Measurements from ENCODE around the gene DBF4B. TPM values are rescaled to one million over a fixed set of nuclear protein-coding genes. Genes with fewer than 3 reads are reported as not detected.

Gene DBF4B
- total and polyA plus RNA-seq, 4 donors: 0.44 to 4.5 (median 1.0) TPM

DNA sequence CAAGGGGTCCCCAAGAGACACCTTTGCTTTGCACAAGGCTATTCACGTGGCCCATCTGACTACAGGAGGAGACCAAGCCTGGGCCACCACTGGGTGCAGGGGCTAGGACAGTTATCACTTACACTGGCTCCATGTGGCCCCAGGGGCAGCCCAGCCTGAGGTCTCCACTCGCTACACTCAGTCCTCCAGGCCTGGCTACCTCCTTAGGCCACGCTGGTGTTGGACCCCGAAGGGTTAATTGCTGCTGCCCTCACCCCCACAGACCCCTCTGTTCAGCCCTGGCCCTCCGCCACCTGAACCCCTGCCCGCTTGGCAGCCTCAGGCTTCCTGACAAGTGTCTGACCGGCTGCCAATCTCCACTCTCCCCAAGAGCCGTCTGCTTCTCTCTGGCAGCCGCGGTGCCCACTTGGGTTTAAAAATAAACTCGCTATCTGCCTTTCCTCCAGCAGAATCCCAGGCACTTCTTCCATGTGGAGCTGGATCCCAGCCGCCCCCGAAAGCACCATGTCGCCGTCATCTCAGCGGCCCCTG, 78.2 kb downstream of the DBF4B start:
- H3K27me3 ChIP-seq (ENCODE audit: control insufficient read depth in 4 of 4, insufficient read depth in 4 of 4, low read length in 3 of 4): no peaks in the 10 kb centered on the region
- TF ChIP-seq HNF4G (IDR thresholded peaks at IDR 0.05): no peak
- TF ChIP-seq, protein P1, sequence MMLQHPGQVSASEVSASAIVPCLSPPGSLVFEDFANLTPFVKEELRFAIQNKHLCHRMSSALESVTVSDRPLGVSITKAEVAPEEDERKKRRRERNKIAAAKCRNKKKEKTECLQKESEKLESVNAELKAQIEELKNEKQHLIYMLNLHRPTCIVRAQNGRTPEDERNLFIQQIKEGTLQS (IDR thresholded peaks at IDR 0.05): no peak
- no peak for TF ChIP-seq RAD21 (IDR thresholded peaks at IDR 0.05)
- TF ChIP-seq RXRA (IDR thresholded peaks at IDR 0.05): no peak
- TF ChIP-seq YY1 (IDR thresholded peaks at IDR 0.05): no peak
- no peak for TF ChIP-seq FOXA1 (IDR thresholded peaks at IDR 0.05)
- TF ChIP-seq TAF1 (conservative IDR thresholded peaks at IDR 0.05): no peak
- no peak for TF ChIP-seq NR2F2 (IDR thresholded peaks at IDR 0.05)
- no peak for TF ChIP-seq FOXA2 (IDR thresholded peaks at IDR 0.05)
- TF ChIP-seq, protein P2, sequence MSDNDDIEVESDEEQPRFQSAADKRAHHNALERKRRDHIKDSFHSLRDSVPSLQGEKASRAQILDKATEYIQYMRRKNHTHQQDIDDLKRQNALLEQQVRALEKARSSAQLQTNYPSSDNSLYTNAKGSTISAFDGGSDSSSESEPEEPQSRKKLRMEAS (IDR thresholded peaks at IDR 0.05): no peak
- WGBS: 65% methylated on average over 16 of the region's 16 CpGs
- no peak for DNase-seq (ENCODE audit: low spot score)
- H3K27ac ChIP-seq (ENCODE audit: low read depth in 1 of 2, low read length in 2 of 2): no peak overlapping the region
- H3K4me3 ChIP-seq (ENCODE audit: low read depth in 1 of 3, low read length in 3 of 3): no peak overlapping the region
- H3K36me3 ChIP-seq (ENCODE audit: control insufficient read depth in 4 of 4, insufficient read depth in 3 of 4, low read depth in 1 of 4, low read length in 3 of 4): no peaks in the 10 kb centered on the region
- H3K9ac ChIP-seq (ENCODE audit: low read depth in 1 of 2, low read length in 2 of 2): no peak overlapping the region
- H3K9me3 ChIP-seq (ENCODE audit: control insufficient read depth in 4 of 4, low read length in 3 of 4): no peaks in the 10 kb centered on the region
- no peaks in the 10 kb centered on the region for H3K4me1 ChIP-seq (ENCODE audit: control insufficient read depth in 4 of 4, insufficient read depth in 4 of 4, low read length in 3 of 4)

DNA sequence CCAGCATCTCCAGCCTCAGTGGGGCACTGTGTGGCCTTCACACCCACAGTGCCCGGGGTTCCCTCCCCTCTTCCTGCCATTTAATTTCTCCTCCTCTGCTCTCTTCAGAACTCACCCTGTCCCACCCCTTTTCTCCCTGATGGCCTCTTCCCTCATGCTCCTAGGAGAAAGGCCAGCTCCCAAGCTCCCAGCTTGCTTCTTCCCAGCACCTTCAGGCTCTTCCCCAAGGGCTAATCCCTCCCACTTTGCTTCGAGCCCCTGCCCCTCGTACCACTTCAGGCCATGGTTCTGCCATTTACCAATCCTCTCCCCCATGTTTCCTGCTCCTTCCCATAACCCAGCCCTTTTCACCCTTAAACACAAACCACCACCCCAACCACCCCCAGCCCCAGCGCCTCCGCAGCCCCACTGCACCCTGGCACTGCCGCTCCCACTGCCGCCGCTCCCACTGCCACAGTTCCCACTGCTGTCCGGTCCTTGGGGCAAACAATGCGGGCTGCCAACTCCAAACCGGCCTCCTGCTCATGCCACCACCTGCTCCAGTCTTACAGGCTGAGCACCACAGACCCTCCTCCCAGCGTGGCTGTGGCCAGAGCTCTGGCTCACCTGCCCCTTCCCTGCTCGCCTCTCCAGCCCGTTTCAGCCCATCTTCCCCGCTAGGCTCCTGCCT, 78.9 kb downstream of the DBF4B start:
- Histone ChIP-seq H3K9ac (ENCODE audit: low read depth in 1 of 2, low read length in 2 of 2) (no peak overlapping the region), H3K27me3 (ENCODE audit: control insufficient read depth in 4 of 4, insufficient read depth in 4 of 4, low read length in 3 of 4) (no peaks in the 10 kb centered on the region), H3K4me1 (ENCODE audit: control insufficient read depth in 4 of 4, insufficient read depth in 4 of 4, low read length in 3 of 4) (no peaks in the 10 kb centered on the region), H3K4me3 (ENCODE audit: low read depth in 1 of 3, low read length in 3 of 3) (no peak overlapping the region), H3K27ac (ENCODE audit: low read depth in 1 of 2, low read length in 2 of 2) (no peak overlapping the region), H3K9me3 (ENCODE audit: control insufficient read depth in 4 of 4, low read length in 3 of 4) (no peaks in the 10 kb centered on the region), H3K36me3 (ENCODE audit: control insufficient read depth in 4 of 4, insufficient read depth in 3 of 4, low read depth in 1 of 4, low read length in 3 of 4) (no peaks in the 10 kb centered on the region)
- WGBS: 80% methylated on average over 15 of the region's 15 CpGs
- DNase-seq (ENCODE audit: low spot score): no peak
- TF ChIP-seq HNF4G (IDR thresholded peaks at IDR 0.05) (no peak), EGR1 (IDR thresholded peaks at IDR 0.05; ENCODE audit: low read depth in 2 of 2) (no peak), YY1 (IDR thresholded peaks at IDR 0.05) (no peak), SP1 (IDR thresholded peaks at IDR 0.05) (no peak), FOXA2 (IDR thresholded peaks at IDR 0.05) (no peak), RAD21 (IDR thresholded peaks at IDR 0.05) (no peak)
- TF ChIP-seq, protein P3, sequence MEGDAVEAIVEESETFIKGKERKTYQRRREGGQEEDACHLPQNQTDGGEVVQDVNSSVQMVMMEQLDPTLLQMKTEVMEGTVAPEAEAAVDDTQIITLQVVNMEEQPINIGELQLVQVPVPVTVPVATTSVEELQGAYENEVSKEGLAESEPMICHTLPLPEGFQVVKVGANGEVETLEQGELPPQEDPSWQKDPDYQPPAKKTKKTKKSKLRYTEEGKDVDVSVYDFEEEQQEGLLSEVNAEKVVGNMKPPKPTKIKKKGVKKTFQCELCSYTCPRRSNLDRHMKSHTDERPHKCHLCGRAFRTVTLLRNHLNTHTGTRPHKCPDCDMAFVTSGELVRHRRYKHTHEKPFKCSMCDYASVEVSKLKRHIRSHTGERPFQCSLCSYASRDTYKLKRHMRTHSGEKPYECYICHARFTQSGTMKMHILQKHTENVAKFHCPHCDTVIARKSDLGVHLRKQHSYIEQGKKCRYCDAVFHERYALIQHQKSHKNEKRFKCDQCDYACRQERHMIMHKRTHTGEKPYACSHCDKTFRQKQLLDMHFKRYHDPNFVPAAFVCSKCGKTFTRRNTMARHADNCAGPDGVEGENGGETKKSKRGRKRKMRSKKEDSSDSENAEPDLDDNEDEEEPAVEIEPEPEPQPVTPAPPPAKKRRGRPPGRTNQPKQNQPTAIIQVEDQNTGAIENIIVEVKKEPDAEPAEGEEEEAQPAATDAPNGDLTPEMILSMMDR (IDR thresholded peaks at IDR 0.05; ENCODE audit: low read depth, low read length, missing input control): no peak

DNA sequence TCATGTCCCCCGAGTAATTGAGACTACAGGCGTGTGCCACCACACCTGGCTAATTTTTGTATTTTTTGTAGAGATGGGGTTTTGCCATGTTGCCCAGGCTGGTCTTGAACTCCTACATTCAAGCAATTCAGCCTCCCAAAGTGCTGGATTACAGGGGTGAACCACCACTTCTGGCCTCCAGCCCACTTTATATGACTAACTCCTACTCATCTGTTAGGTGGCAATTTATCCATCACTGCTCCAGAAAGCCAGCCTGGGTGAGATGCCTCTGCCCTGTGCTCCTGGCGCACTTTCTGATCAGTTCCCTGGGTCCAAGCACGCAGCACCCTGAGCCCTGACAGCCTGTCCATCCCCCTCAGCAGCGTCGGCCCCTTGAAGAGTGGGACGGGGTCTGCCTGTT, 79.7 kb downstream of the DBF4B start:
- 83% methylated on average over 7 of the region's 7 CpGs for WGBS
- no peaks in the 10 kb centered on the region for H3K4me1 ChIP-seq (ENCODE audit: control insufficient read depth in 4 of 4, insufficient read depth in 4 of 4, low read length in 3 of 4)
- TF ChIP-seq, protein P2 (IDR thresholded peaks at IDR 0.05): no peak
- TF ChIP-seq, protein P4, sequence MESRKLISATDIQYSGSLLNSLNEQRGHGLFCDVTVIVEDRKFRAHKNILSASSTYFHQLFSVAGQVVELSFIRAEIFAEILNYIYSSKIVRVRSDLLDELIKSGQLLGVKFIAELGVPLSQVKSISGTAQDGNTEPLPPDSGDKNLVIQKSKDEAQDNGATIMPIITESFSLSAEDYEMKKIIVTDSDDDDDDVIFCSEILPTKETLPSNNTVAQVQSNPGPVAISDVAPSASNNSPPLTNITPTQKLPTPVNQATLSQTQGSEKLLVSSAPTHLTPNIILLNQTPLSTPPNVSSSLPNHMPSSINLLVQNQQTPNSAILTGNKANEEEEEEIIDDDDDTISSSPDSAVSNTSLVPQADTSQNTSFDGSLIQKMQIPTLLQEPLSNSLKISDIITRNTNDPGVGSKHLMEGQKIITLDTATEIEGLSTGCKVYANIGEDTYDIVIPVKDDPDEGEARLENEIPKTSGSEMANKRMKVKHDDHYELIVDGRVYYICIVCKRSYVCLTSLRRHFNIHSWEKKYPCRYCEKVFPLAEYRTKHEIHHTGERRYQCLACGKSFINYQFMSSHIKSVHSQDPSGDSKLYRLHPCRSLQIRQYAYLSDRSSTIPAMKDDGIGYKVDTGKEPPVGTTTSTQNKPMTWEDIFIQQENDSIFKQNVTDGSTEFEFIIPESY (IDR thresholded peaks at IDR 0.05): no peak
- TF ChIP-seq FOXA2 (IDR thresholded peaks at IDR 0.05) (no peak), RAD21 (IDR thresholded peaks at IDR 0.05) (no peak), HNF4G (IDR thresholded peaks at IDR 0.05) (no peak), NR2F2 (IDR thresholded peaks at IDR 0.05) (no peak), JUND (IDR thresholded peaks at IDR 0.05) (no peak), SP1 (IDR thresholded peaks at IDR 0.05) (no peak), HNF4A (conservative IDR thresholded peaks at IDR 0.05) (no peak), FOXA1 (IDR thresholded peaks at IDR 0.05) (no peak), EGR1 (IDR thresholded peaks at IDR 0.05; ENCODE audit: low read depth in 2 of 2) (no peak), TAF1 (conservative IDR thresholded peaks at IDR 0.05) (no peak)
- TF ChIP-seq, protein P3 (IDR thresholded peaks at IDR 0.05; ENCODE audit: low read depth, low read length, missing input control): no peak
- TF ChIP-seq, protein P1 (IDR thresholded peaks at IDR 0.05): no peak

More for the DNA sequence above, 79.7 kb downstream of the DBF4B start:
- no peaks in the 10 kb centered on the region for H3K9me3 ChIP-seq (ENCODE audit: control insufficient read depth in 4 of 4, low read length in 3 of 4)
- H3K9ac ChIP-seq (ENCODE audit: low read depth in 1 of 2, low read length in 2 of 2): no peak overlapping the region
- H3K27ac ChIP-seq (ENCODE audit: low read depth in 1 of 2, low read length in 2 of 2): no peak overlapping the region
- H3K27me3 ChIP-seq (ENCODE audit: control insufficient read depth in 4 of 4, insufficient read depth in 4 of 4, low read length in 3 of 4): no peaks in the 10 kb centered on the region
- no peaks in the 10 kb centered on the region for H3K36me3 ChIP-seq (ENCODE audit: control insufficient read depth in 4 of 4, insufficient read depth in 3 of 4, low read depth in 1 of 4, low read length in 3 of 4)
- no peak overlapping the region for H3K4me3 ChIP-seq (ENCODE audit: low read depth in 1 of 3, low read length in 3 of 3)
- no peak for DNase-seq (ENCODE audit: low spot score)

Data from liver (tissue), 9 donors.